ENCODE measurements around the gene COX4I2.
"Not testable (repeated sequence)": the region's sequence is repeated elsewhere in the genome, so short reads cannot be mapped to it uniquely, and the experiment has no call there.

COX4I2 gene

GRCh38 chr20:31595654-31596411 lies 41.9 kb upstream of the COX4I2 start:
- peak overlapping the region; percentile 64 to 92 for H3K27ac ChIP-seq
- peak; percentile 96 for DNase-seq (ENCODE audit: low spot score)
- peak overlapping the region; percentile 11 for H3K4me3 ChIP-seq
- TF ChIP-seq CTCF (IDR thresholded peaks at IDR 0.05) = no peak

DNA sequence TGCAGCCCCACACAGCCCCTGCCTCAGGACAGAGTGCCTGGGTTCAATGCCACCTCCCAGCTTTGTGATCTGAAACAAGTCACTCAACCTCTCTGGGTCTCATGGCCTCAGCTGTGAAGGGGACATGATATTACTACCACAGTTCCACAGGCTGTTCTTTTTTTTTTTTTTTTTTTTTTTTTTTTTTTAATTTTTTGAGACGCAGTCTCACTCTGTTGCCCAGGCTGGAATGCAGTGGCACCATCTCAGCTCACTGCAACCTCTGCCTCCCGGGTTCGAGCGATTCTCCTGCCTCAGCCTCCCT lies 41.3 kb upstream of the COX4I2 start:
- DNase-seq (ENCODE audit: low spot score); H3K4me3 ChIP-seq: not testable (repeated sequence)
- peak overlapping the region; percentile 64 to 92 for H3K27ac ChIP-seq

DNA sequence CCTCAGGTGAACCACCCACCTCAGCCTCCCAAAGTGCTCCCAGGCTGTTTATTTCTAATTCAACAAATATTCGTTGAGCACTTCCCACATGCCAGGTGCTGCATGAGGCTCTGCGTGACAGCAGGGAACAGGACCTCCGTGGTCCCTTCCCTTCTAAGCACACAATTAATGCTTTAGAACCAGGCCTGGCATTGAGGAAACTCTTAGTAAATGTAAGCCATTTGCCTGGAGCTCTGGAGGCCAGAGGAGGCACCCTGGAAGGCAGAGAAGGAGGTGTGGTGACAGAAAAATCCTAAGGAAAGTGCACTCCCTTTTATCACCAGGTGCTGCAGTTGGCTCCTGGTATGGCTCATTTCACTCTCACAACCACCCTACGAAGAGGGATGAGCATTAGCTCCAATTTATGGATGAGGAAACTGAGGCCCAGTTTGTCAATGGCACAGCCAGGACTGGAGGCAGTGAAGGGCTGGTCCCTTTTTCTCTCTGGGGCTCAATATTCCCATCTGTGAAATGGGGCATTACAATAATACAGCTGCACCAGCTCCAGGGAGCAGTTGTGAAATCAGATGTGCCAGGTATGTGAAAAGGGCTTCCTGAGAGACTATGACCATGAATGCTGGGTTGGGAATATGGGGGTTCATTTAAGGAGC lies 40.8 kb upstream of the COX4I2 start:
- Histone ChIP-seq H3K27ac (peak overlapping the region; percentile 64 to 92), H3K4me3 (no peak overlapping the region)
- TF ChIP-seq CTCF (IDR thresholded peaks at IDR 0.05) = no peak
- DNase-seq (ENCODE audit: low spot score) = no peak

GRCh38 chr20:31597481-31597855 lies 40.2 kb upstream of the COX4I2 start:
- H3K4me3 ChIP-seq = no peak overlapping the region
- peak overlapping the region in 1 of 2 donors; percentile 92 for H3K27ac ChIP-seq
- no peak for DNase-seq (ENCODE audit: low spot score)
- TF ChIP-seq CTCF (IDR thresholded peaks at IDR 0.05) = no peak

DNA sequence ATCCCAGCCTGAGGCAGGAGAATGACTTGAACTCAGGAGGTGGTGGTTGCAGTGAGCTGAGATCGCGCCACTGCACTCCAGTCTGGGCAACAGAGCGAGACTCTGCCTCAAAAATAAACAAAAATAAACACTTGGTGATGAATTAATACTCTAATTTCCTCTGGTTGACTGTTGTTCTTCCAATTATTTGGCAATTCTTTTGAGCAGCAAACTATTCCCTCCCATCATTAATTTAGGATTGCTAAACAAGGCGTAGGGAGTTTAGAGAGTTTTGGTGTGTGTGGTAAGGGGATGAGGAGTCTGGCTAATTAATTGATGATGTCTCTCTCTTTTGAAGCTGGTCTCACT lies 35.3 kb upstream of the COX4I2 start:
- Histone ChIP-seq H3K27ac (peak overlapping the region in 1 of 2 donors; percentile 50), H3K4me3 (no peak overlapping the region)
- no peak for DNase-seq (ENCODE audit: low spot score)
- no peak for TF ChIP-seq CTCF (IDR thresholded peaks at IDR 0.05)

- no peak for TF ChIP-seq CTCF (IDR thresholded peaks at IDR 0.05)
- Histone ChIP-seq H3K27ac (peak overlapping the region in 1 of 2 donors; percentile 50), H3K4me3 (no peak overlapping the region)
- DNase-seq (ENCODE audit: low spot score) = no peak
These were observed 34.8 kb upstream of the COX4I2 start for GRCh38 chr20:31602779-31603441.

DNA sequence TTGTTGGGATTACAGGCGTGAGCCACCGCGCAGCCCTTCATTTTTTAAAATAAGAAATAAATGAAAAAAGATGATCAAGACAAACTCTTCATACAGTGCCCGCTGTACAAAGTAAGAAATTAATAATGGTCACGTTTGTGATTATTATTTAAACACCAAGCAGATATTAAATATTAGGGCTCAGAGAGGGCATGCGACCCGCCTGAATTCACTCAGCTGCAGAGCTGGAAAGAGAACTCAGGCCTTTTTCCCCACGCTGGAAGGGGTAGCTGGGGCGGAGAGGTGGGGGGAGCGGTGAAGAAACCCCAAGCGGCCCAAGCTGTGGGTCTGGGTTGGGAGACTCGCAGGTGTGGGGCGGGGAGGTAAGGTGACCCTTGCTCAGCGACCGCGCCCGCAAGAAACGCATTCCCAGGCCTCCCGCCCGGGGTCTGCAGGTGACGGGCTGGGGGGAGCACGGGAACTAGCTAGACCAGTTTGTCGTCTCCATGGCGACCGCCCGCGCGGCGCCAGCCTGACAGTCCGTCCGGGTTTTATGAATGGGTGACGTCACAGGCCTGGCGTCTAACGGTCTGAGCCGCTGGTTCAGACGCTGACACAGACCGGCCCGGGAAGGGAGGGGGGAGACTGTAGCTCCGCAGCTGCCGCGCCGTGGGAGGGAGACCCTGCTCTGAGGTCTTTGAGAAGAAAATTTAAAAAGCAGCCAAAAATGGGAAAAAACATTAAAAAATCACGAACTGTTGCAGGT lies 33.7 kb upstream of the COX4I2 start:
- no peak for TF ChIP-seq CTCF (IDR thresholded peaks at IDR 0.05)
- peak; percentile 99 for DNase-seq (ENCODE audit: low spot score)

More for the DNA sequence above, 33.7 kb upstream of the COX4I2 start:
- peak overlapping the region; percentile 88 for H3K4me3 ChIP-seq
- peak overlapping the region; percentile 87 to 94 for H3K27ac ChIP-seq
